ENCODE measurements around the gene PITX3. TPM values are rescaled to one million over a fixed set of nuclear protein-coding genes. Genes with fewer than 3 reads are reported as not detected.
A peak's percentile ranks its signal among the peaks of the same experiment; 100 is the strongest.

Gene PITX3
- under 1 TPM; 0.66 to 0.81 TPM for total RNA-seq

GRCh38 chr10:102241444-102242117 is at the start of gene PITX3:
Gene PITX3, minus strand, starts transcription at chr10:102241512. Its CDS starts 9,432 bp downstream, at chr10:102232080.
- Mint-ChIP-seq H3K4me1 (peaks cover 24% of the 10 kb centered on the region), H3K4me3 (peak within 1 kb of the TSS; percentile 71), H3K27ac (no peak within 1 kb of the TSS), H3K27me3 (peaks cover 32% of the 10 kb centered on the region), H3K9me3 (ENCODE audit: low read depth) (no peaks in the 10 kb centered on the region), H3K36me3 (ENCODE audit: low read depth) (peaks cover 4% of the 10 kb centered on the region)
- ChIA-PET POLR2A (interaction anchor here (0.6 to 1.3 kb wide), 2 partner anchors 10 to 370 kb away, joined by 3 to 6 read pairs; no protein-coding TSS in a partner anchor), CTCF (interaction anchor here (0.6 to 16.9 kb wide), 4 partner anchors 10 to 112 kb away, joined by 3 to 833 read pairs (median 24); partner anchors contain the start of gene ELOVL3)
- DNase-seq: peak; percentile 96
- ATAC-seq: peak; percentile 65
- intact Hi-C loops (cut with DNase I, micrococcal nuclease): loop anchor here in 1 of 2 experiments (1.0 to 10.0 kb wide), 3 partner anchors 154 to 1123 kb away; partner anchors contain the start of genes NFKB2 and TAF5

- H3K27me3 Mint-ChIP-seq: no peaks in the 10 kb centered on the region
- peaks cover 11% of the 10 kb centered on the region for H3K36me3 Mint-ChIP-seq (ENCODE audit: low read depth)
- peaks cover 43% of the 10 kb centered on the region for H3K4me1 Mint-ChIP-seq
- ATAC-seq: no peak
- intact Hi-C loops (cut with DNase I, micrococcal nuclease): no loop called here
- CTCF ChIA-PET: interaction anchor here (0.7 to 2.1 kb wide), 3 partner anchors 28 to 62 kb away, joined by 3 to 8 read pairs (median 3); no protein-coding TSS in a partner anchor
- H3K9me3 Mint-ChIP-seq (ENCODE audit: low read depth): no peaks in the 10 kb centered on the region
- POLR2A ChIA-PET: no interaction called here
- no peak overlapping the region for H3K4me3 Mint-ChIP-seq
- no peak for DNase-seq
- no peak overlapping the region for H3K27ac Mint-ChIP-seq
These were observed 48.5 kb upstream of the PITX3 start for GRCh38 chr10:102289840-102290239.

DNA sequence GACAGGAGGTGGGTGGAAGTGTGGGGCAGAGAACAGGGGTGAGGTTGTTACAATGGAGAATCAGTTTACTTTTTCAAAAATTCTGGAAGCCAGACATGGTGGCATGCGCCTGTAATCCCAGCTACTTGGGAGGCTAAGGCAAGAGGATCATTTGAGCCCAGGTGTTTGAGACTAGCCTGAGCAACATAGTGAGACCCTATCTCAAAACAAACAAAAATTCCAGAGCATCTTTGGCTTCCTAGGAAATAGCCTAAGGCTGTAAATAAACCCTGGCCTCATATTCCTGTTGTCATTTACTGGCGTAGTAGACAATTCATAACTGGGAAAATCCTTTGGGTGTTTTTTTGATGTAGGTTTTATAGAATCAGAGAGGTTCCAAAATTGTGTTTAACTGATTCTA is 48.0 kb upstream of the PITX3 start:
- H3K4me1 Mint-ChIP-seq: peaks cover 47% of the 10 kb centered on the region
- no peak for DNase-seq
- ChIA-PET POLR2A (no interaction called here), CTCF (interaction anchor here (0.7 kb wide), 1 partner anchor 27 kb away, joined by 3 read pairs; no protein-coding TSS in a partner anchor)
- peak overlapping the region; percentile 7 for H3K27ac Mint-ChIP-seq
- no peaks in the 10 kb centered on the region for H3K27me3 Mint-ChIP-seq
- H3K36me3 Mint-ChIP-seq (ENCODE audit: low read depth): peaks cover 11% of the 10 kb centered on the region
- H3K4me3 Mint-ChIP-seq: no peak overlapping the region
- intact Hi-C loops (cut with DNase I, micrococcal nuclease): no loop called here
- no peak for ATAC-seq
- H3K9me3 Mint-ChIP-seq (ENCODE audit: low read depth): no peaks in the 10 kb centered on the region

DNA sequence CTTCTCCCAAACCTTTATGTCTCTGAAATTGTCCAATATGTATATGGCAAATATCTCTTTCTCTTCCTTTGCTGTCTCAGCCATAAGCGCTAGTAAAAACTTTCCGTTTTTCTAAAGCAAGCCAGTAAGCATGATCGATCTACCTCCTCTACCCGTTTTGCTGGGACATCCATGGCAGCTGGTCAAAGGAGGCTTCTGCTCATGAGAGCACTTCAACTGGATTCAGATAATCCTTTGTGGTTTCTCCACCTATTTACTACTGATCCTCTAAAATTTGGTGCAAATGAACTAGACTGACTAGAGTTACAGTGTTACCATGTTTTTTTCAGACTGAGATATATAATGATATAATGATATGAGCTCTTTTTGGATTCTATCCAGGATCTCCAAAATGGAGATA is 46.7 kb upstream of the PITX3 start:
- CTCF ChIA-PET: interaction anchor here (0.6 to 1.2 kb wide), 3 partner anchors 7 to 295 kb away, joined by 3 to 4 read pairs (median 3); no protein-coding TSS in a partner anchor
- no peak overlapping the region for H3K4me3 Mint-ChIP-seq
- POLR2A ChIA-PET: no interaction called here
- peak overlapping the region; percentile 66 for H3K27ac Mint-ChIP-seq
- peaks cover 11% of the 10 kb centered on the region for H3K36me3 Mint-ChIP-seq (ENCODE audit: low read depth)
- no peaks in the 10 kb centered on the region for H3K27me3 Mint-ChIP-seq
- H3K9me3 Mint-ChIP-seq (ENCODE audit: low read depth): no peaks in the 10 kb centered on the region
- ATAC-seq (no peak), DNase-seq (no peak)
- intact Hi-C loops (cut with DNase I, micrococcal nuclease): loop anchor here in 1 of 2 experiments (1.0 kb wide), 1 partner anchor 20 kb away; no protein-coding TSS in a partner anchor
- H3K4me1 Mint-ChIP-seq: peaks cover 60% of the 10 kb centered on the region

GRCh38 chr10:102287538-102287937 is 46.2 kb upstream of the PITX3 start:
- no peaks in the 10 kb centered on the region for H3K27me3 Mint-ChIP-seq
- no peak overlapping the region for H3K4me3 Mint-ChIP-seq
- peaks cover 65% of the 10 kb centered on the region for H3K4me1 Mint-ChIP-seq
- ChIA-PET CTCF (interaction anchor here (0.6 to 1.2 kb wide), 2 partner anchors 8 to 1223 kb away, joined by 3 to 4 read pairs; no protein-coding TSS in a partner anchor), POLR2A (no interaction called here)
- H3K36me3 Mint-ChIP-seq (ENCODE audit: low read depth): peaks cover 11% of the 10 kb centered on the region
- no peaks in the 10 kb centered on the region for H3K9me3 Mint-ChIP-seq (ENCODE audit: low read depth)
- no peak for DNase-seq
- H3K27ac Mint-ChIP-seq: peak overlapping the region; percentile 66
- intact Hi-C loops (cut with DNase I, micrococcal nuclease): loop anchor here in 1 of 2 experiments (1.0 kb wide), 1 partner anchor 19 kb away; no protein-coding TSS in a partner anchor
- peak; percentile 49 for ATAC-seq

DNA sequence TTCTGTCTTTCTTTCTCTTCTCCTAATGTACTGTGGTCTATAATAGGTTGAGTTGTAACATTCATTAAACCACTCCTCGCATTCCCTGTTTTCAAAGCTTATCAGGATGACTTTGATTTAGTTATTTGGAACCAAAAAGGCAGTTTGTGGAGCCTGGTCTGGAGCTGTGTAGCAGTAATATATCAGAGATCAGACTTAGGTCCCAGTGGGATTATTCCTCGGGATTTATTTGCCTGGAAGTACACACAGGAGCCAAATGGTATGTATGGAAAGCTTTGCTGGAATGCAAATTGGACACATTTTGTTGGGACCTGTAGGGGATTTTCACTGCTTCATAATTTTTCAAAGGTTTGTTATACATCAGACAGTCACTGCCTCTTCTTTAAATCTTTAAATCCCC is 44.9 kb upstream of the PITX3 start:
- ChIA-PET CTCF (interaction anchor here (1.2 to 4.5 kb wide), 4 partner anchors 9 to 56 kb away, joined by 3 to 31 read pairs (median 16); no protein-coding TSS in a partner anchor), POLR2A (no interaction called here)
- DNase-seq (no peak), ATAC-seq (no peak)
- intact Hi-C loops (cut with DNase I, micrococcal nuclease): no loop called here
- Mint-ChIP-seq H3K27me3 (no peaks in the 10 kb centered on the region), H3K9me3 (ENCODE audit: low read depth) (no peaks in the 10 kb centered on the region), H3K36me3 (ENCODE audit: low read depth) (peaks cover 11% of the 10 kb centered on the region), H3K27ac (peak overlapping the region; percentile 52), H3K4me3 (no peak overlapping the region), H3K4me1 (peaks cover 67% of the 10 kb centered on the region)

DNA sequence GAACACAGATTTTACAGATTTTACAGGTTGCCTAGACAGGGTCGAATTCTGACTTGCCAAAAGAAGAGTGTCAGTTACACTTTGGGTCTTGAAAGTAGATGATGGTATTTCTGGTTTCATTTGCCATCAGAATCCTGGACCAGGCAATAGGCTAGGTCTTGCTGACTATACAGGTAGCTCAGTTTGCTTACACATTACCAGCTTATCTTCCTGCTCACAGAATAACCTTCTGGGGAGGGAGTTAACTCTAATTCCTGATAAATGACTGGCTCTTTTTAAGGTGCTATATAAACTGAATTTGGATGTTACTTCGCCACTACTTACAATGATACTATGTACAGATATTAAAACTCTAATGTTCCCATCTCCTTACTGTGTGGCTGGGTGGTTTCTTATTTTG is 43.8 kb upstream of the PITX3 start:
- intact Hi-C loops (cut with DNase I, micrococcal nuclease): no loop called here
- CTCF ChIA-PET: interaction anchor here (0.6 to 4.5 kb wide), 11 partner anchors 9 to 406 kb away, joined by 3 to 31 read pairs (median 4); partner anchors contain the start of genes GBF1 and SUFU
- POLR2A ChIA-PET: interaction anchor here (0.9 to 2.9 kb wide), 4 partner anchors 15 to 56 kb away, joined by 3 to 26 read pairs (median 6); no protein-coding TSS in a partner anchor
- H3K4me3 Mint-ChIP-seq: no peak overlapping the region
- peaks cover 74% of the 10 kb centered on the region for H3K4me1 Mint-ChIP-seq
- peak overlapping the region; percentile 76 for H3K27ac Mint-ChIP-seq
- no peaks in the 10 kb centered on the region for H3K27me3 Mint-ChIP-seq
- H3K9me3 Mint-ChIP-seq (ENCODE audit: low read depth): no peaks in the 10 kb centered on the region
- ATAC-seq (peak; percentile 61), DNase-seq (no peak)
- H3K36me3 Mint-ChIP-seq (ENCODE audit: low read depth): peaks cover 11% of the 10 kb centered on the region

GRCh38 chr10:102284531-102284930 is 43.2 kb upstream of the PITX3 start:
- ATAC-seq (no peak), DNase-seq (no peak)
- no peaks in the 10 kb centered on the region for H3K9me3 Mint-ChIP-seq (ENCODE audit: low read depth)
- peak overlapping the region; percentile 76 for H3K27ac Mint-ChIP-seq
- H3K27me3 Mint-ChIP-seq: no peaks in the 10 kb centered on the region
- H3K4me1 Mint-ChIP-seq: peaks cover 80% of the 10 kb centered on the region
- CTCF ChIA-PET: interaction anchor here (0.6 to 4.5 kb wide), 15 partner anchors 9 to 405 kb away, joined by 3 to 31 read pairs (median 4); partner anchors contain the start of genes GBF1 and SUFU
- H3K4me3 Mint-ChIP-seq: peak overlapping the region; percentile 26
- H3K36me3 Mint-ChIP-seq (ENCODE audit: low read depth): peaks cover 11% of the 10 kb centered on the region
- POLR2A ChIA-PET: interaction anchor here (0.9 to 2.9 kb wide), 5 partner anchors 9 to 57 kb away, joined by 3 to 26 read pairs (median 5); no protein-coding TSS in a partner anchor
- intact Hi-C loops (cut with DNase I, micrococcal nuclease): loop anchor here in 1 of 2 experiments (5.0 kb wide), 1 partner anchor 53 kb away; no protein-coding TSS in a partner anchor

DNA sequence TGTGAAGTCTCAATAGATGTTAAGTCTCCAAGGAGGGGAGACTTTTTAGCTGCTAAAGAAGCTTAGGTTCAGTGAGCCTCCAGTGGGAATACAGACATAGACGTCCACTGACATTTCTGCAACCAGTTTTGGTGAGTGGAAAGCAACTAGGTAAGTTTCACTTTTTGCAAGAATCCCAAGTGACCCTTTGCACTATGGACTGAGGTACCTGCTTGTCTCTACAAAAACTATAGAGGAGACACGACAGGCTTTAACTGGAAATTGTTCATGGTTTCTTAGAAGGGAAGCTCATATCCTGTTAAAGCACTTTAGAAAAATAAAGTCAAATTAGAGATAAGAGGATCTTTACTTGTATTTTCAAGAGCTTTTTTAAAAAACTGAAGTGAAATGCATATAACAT is 42.6 kb upstream of the PITX3 start:
- ChIA-PET POLR2A (interaction anchor here (0.6 to 2.9 kb wide), 9 partner anchors 9 to 124 kb away, joined by 3 to 26 read pairs (median 5); no protein-coding TSS in a partner anchor), CTCF (interaction anchor here (1.0 to 4.5 kb wide), 14 partner anchors 10 to 220 kb away, joined by 3 to 31 read pairs (median 4); partner anchors contain the start of genes GBF1 and SUFU)
- DNase-seq (no peak), ATAC-seq (no peak)
- peaks cover 79% of the 10 kb centered on the region for H3K4me1 Mint-ChIP-seq
- peaks cover 9% of the 10 kb centered on the region for H3K36me3 Mint-ChIP-seq (ENCODE audit: low read depth)
- no peaks in the 10 kb centered on the region for H3K9me3 Mint-ChIP-seq (ENCODE audit: low read depth)
- peak overlapping the region; percentile 20 for H3K4me3 Mint-ChIP-seq
- H3K27ac Mint-ChIP-seq: peak overlapping the region; percentile 85
- intact Hi-C loops (cut with DNase I, micrococcal nuclease): loop anchor here (1.0 to 5.0 kb wide), 3 partner anchors 16 to 54 kb away; no protein-coding TSS in a partner anchor
- H3K27me3 Mint-ChIP-seq: no peaks in the 10 kb centered on the region

GRCh38 chr10:102283488-102283887 is 42.2 kb upstream of the PITX3 start:
- POLR2A ChIA-PET: interaction anchor here (0.6 to 2.9 kb wide), 8 partner anchors 8 to 123 kb away, joined by 3 to 26 read pairs (median 6); no protein-coding TSS in a partner anchor
- Mint-ChIP-seq H3K4me3 (peak overlapping the region; percentile 20), H3K27me3 (no peaks in the 10 kb centered on the region), H3K27ac (peak overlapping the region; percentile 85), H3K36me3 (ENCODE audit: low read depth) (peaks cover 9% of the 10 kb centered on the region), H3K4me1 (peaks cover 83% of the 10 kb centered on the region), H3K9me3 (ENCODE audit: low read depth) (no peaks in the 10 kb centered on the region)
- DNase-seq (no peak), ATAC-seq (peak; percentile 71)
- CTCF ChIA-PET: interaction anchor here (1.0 to 4.5 kb wide), 12 partner anchors 10 to 68 kb away, joined by 3 to 31 read pairs (median 4); no protein-coding TSS in a partner anchor
- intact Hi-C loops (cut with DNase I, micrococcal nuclease): loop anchor here (1.0 to 5.0 kb wide), 3 partner anchors 15 to 55 kb away; no protein-coding TSS in a partner anchor

- H3K4me1 Mint-ChIP-seq: peaks cover 64% of the 10 kb centered on the region
- CTCF ChIA-PET: interaction anchor here (0.7 to 0.8 kb wide), 3 partner anchors 10 to 209 kb away, joined by 3 to 5 read pairs (median 3); no protein-coding TSS in a partner anchor
- DNase-seq (no peak), ATAC-seq (no peak)
- POLR2A ChIA-PET: no interaction called here
- H3K27me3 Mint-ChIP-seq: no peaks in the 10 kb centered on the region
- intact Hi-C loops (cut with DNase I, micrococcal nuclease): loop anchor here in 1 of 2 experiments (5.0 kb wide), 1 partner anchor 56 kb away; no protein-coding TSS in a partner anchor
- H3K27ac Mint-ChIP-seq: peak overlapping the region; percentile 72
- H3K9me3 Mint-ChIP-seq (ENCODE audit: low read depth): no peaks in the 10 kb centered on the region
- H3K36me3 Mint-ChIP-seq (ENCODE audit: low read depth): peaks cover 1% of the 10 kb centered on the region
- H3K4me3 Mint-ChIP-seq: peak overlapping the region; percentile 0
These were observed 39.8 kb upstream of the PITX3 start for GRCh38 chr10:102281102-102281487.

Measured in activated CD4-positive, alpha-beta T cell treated with anti-CD3 and anti-CD28 coated beads for 36 hours (primary cell).